PFSK-1 (cell line): ENCODE data around the gene TMEM221.

Experiments used
- FOXP2 ChIP-seq: optimal IDR thresholded peaks from 2 replicates; pipeline ENCODE3; 2011; ENCODE audit warnings: borderline replicate concordance, control low read depth, inconsistent platforms; ENCODE audit not compliant: insufficient read depth; ENCODE audit errors: extremely low read length, extremely low read depth
- POLR2AphosphoS5 ChIP-seq: IDR thresholded peaks from 2 replicates; pipeline ENCODE4 v1.6.1; 2012; ENCODE audit warnings: low read depth, mild to moderate bottlenecking, control low read depth, low read length, moderate library complexity
- SIN3A ChIP-seq: IDR thresholded peaks from 2 replicates; pipeline ENCODE4 v1.6.1; 2012; ENCODE audit warnings: mild to moderate bottlenecking, low read length, moderate library complexity, borderline replicate concordance; ENCODE audit not compliant: insufficient read depth
- TAF1 ChIP-seq: IDR thresholded peaks from 2 replicates; pipeline ENCODE4 v1.6.1; 2012; ENCODE audit warnings: low read length, control low read depth, borderline replicate concordance; ENCODE audit not compliant: insufficient read depth
- TF ChIP-seq, protein P1 (sequence below), 2 experiments: IDR thresholded peaks; 2 replicates each; pipeline versions ENCODE4 v1.6.1 to v1.8.0; 2011 to 2012; ENCODE audit warnings: low read depth in 2 of 2, low read length in 2 of 2, control low read depth in 1 of 2, inconsistent platforms in 1 of 2, mild to moderate bottlenecking in 1 of 2, moderate library complexity in 1 of 2; ENCODE audit not compliant: insufficient read depth in 1 of 2

Gene TMEM221

DNA sequence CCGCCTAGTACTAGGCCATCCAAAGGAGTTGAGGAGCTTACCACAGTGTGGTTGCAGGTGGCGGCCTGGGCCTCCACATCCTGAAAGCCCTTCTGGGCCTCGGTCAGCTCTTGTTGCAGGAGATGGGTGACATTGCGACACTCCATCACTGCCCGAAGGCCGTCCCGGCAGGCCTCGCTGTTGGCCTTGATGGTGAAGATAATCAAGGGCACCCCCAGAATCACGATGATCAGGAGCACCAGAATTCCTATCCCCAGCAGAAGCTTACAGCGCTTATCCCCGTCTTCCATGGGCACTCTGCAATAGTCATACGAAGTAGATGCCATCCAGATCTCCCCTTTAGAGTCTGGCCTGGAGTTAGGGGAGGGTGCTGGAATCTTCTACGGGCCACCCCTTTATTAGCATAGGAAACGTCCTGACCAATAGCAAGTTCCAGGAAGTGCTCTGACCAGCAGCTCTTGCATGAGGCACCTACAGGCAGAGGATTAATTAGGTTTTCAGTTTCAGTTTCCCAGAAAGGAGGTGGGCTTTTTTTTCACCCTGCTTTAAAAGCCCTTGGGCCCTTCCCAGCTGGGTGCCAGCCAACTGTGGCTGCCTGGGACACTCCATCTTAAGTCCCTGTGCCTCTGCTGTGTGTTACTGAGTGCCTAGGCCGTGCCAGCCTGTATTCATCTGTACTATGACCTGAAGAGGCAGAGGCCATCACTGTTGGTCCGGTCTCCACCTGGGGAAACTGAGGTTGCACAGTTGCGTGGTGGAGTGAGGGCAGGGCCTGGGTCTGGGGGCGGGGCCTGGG is 43.0 kb downstream of the TMEM221 start, which contains the start of gene BST2:
Gene BST2, minus strand, starts transcription at position 381 of the 796 bp plus-strand sequence. Its CDS starts 55 bp downstream, at position 326.
- no peak for TF ChIP-seq TAF1
- no peak; the same call in 1 of the 2 replicates for TF ChIP-seq POLR2AphosphoS5
- no peak for TF ChIP-seq FOXP2
- TF ChIP-seq SIN3A, result no peak
- TF ChIP-seq, protein P1, sequence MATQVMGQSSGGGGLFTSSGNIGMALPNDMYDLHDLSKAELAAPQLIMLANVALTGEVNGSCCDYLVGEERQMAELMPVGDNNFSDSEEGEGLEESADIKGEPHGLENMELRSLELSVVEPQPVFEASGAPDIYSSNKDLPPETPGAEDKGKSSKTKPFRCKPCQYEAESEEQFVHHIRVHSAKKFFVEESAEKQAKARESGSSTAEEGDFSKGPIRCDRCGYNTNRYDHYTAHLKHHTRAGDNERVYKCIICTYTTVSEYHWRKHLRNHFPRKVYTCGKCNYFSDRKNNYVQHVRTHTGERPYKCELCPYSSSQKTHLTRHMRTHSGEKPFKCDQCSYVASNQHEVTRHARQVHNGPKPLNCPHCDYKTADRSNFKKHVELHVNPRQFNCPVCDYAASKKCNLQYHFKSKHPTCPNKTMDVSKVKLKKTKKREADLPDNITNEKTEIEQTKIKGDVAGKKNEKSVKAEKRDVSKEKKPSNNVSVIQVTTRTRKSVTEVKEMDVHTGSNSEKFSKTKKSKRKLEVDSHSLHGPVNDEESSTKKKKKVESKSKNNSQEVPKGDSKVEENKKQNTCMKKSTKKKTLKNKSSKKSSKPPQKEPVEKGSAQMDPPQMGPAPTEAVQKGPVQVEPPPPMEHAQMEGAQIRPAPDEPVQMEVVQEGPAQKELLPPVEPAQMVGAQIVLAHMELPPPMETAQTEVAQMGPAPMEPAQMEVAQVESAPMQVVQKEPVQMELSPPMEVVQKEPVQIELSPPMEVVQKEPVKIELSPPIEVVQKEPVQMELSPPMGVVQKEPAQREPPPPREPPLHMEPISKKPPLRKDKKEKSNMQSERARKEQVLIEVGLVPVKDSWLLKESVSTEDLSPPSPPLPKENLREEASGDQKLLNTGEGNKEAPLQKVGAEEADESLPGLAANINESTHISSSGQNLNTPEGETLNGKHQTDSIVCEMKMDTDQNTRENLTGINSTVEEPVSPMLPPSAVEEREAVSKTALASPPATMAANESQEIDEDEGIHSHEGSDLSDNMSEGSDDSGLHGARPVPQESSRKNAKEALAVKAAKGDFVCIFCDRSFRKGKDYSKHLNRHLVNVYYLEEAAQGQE (IDR thresholded peaks at IDR 0.05; ENCODE audit: insufficient read depth in 1 of 2, low read depth in 2 of 2, low read length in 2 of 2), result no peak

DNA sequence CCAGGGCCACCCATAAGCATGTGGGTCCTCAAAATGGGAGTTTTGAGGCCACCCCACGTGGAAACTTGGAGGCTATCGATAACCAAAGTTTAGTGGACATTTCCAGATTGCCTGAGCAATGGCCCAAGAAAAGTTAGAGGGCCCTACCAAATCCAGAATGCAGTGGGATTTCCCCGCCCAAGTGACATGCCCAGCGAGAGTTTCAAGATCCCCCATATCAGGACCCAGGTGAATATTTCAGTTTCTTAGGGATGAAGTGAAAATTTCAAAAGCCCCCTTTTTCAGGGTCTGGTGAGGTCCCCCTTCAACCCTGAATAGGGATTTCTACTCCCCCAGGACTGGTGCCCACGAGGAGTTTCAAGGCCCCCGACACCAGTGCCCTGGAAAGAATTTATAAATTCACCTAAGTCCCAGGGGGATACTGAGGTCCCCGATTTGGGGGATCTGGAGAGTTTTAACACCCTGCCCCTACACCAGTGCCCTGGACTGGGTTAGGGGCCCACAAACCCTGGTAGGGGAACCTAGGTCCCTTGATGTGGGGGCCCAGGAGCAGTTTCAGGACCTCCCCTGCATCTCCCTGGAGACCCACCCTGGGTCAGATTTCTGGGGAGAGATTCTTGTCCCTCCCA is 43.7 kb downstream of the TMEM221 start:
- TF ChIP-seq TAF1 (no peak), FOXP2 (no peak), SIN3A (no peak)

DNA sequence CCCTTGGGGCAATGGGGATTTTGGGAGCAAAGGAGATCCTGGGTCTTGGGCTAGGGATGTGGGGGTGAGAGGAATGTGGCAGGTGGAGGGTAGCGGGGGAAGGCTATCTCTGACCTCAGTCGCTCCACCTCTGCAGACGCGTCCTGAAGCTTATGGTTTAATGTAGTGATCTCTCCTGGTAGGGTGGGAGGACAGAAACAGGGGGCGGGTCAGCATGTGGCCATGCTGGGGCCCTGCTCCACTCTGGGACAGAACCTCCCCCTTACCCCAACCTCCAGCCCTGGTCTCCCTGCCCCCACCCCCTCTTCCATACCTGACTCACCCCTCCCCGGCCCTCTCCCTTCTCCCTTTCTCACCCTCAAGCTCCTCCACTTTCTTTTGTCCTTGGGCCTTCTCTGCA is 44.5 kb downstream of the TMEM221 start:
- TF ChIP-seq SIN3A (no peak), POLR2AphosphoS5 (no peak), FOXP2 (no peak), TAF1 (no peak)
- TF ChIP-seq, protein P1 (IDR thresholded peaks at IDR 0.05; ENCODE audit: insufficient read depth in 1 of 2, low read depth in 2 of 2, low read length in 2 of 2), result no peak

DNA sequence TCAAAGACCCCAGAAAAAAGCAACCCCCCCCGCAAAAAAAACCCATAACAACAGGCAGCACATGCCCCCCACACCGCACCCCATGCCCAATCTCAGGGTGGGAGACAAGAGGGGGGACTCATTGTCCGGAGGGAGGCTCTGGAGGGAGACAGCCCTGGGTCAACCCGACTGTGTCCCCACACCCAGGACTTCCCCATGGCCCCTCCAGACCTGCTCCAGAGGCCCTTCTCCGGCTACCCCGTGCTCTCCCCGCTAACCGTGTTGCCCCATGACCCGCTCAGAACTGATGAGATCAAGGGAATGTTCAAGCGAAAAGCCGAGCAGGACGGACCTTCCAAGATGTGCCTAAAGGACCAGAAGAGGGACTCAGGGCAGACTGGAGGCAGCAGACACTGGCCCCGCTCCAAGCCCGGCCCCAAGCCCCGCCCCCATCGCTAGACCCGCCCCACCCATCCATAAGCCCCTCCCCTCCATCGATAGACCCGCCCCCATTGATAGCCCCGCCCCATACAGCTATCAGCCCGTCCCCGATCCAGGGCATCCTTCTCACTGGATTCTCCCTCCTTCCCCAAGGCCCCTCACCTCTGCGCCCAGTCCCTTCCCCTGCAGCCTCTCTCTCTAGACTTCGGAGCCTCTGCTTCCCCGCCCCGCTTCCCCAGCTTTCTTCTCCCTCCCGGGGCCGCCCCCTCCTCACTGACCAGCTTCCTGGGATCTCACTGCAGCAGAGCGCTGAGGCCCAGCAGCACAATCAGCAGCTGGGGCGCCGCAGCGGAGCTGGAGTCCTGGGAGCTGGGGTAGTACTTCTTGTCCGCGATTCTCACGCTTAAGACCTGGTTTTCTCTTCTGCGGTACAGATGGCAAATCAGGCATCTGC is 45.2 kb downstream of the TMEM221 start:
- TF ChIP-seq, protein P1 (IDR thresholded peaks at IDR 0.05; ENCODE audit: insufficient read depth in 1 of 2, low read depth in 2 of 2, low read length in 2 of 2), result no peak
- TF ChIP-seq FOXP2 (no peak), POLR2AphosphoS5 (no peak), TAF1 (no peak), SIN3A (no peak)

DNA sequence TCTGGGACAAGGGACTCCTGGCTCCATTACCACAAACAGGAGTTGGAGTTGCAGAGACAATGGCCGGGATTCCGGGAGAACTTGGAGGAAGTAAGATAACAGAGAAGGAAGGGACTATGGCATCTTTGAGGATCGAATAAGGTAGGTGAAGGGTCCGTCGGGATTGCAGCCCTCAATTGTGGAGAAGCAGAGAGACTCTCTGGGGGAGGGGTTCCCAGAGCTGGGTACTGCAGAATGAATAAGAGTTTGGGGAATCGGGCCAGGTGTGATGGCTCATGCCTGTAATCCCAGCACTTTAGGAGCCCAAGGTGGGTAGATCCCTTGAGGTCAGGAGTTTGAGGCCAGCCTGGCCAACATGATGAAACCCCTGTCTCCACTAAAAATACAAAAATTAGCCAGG is 46.8 kb downstream of the TMEM221 start:
- TF ChIP-seq SIN3A, result no peak
- TF ChIP-seq FOXP2, result no peak
- TF ChIP-seq POLR2AphosphoS5, result no peak
- TF ChIP-seq, protein P1 (IDR thresholded peaks at IDR 0.05; ENCODE audit: insufficient read depth in 1 of 2, low read depth in 2 of 2, low read length in 2 of 2), result no peak
- no peak for TF ChIP-seq TAF1
